K562 (cell line): Measurements from ENCODE around the gene BZW2. TPM values are rescaled to one million over a fixed set of nuclear protein-coding genes. Genes with fewer than 3 reads are reported as not detected.

Source experiments
- ATAC-seq: fragments of 200-7000 bp; cut with Tn5 transposase; 3 replicates; pipeline ENCODE4 v1.9.1; 2020; ENCODE audit warnings: moderate library complexity
- BruUV-seq: library from RNA; stranded (reverse); fragments of 400-500 nt; replicated peaks from 2 replicates; lab custom pipeline; 2021; lab: Mats Ljungman, UMichigan
- CTCF ChIA-PET: fragments of 300-600 bp; formaldehyde crosslinking; extraction: SDS; loops from one replicate; lab custom pipeline; 2021; ENCODE audit warnings: low intra/inter-chr PET ratio; lab: Yijun Ruan, JAX
- POLR2A ChIA-PET: fragments of 300-600, 350-650 bp; sonication (Branson Sonifier 250); formaldehyde crosslinking; extraction: SDS; loops from one replicate; lab custom pipeline; 2021; ENCODE audit warnings: antibody characterized with exemption, inconsistent platforms; lab: Yijun Ruan, JAX
- DNase-seq, 4 experiments: peaks; one replicate each; pipeline versions ENCODE4 v3.0.0 to v3.0.0-alpha.2; 2011 to 2018; ENCODE audit warnings: low spot score in 3 of 4, mixed read lengths in 3 of 4; ENCODE audit errors: extremely low read depth in 1 of 4
- FAIRE-seq: peaks from 2 replicates; lab custom pipeline; 2011; peaks lifted over from hg19 to GRCh38; lab: Jason Lieb, UNC
- H2AFZ ChIP-seq: 2 replicates; pipeline ENCODE4 v1.6.0; 2011; ENCODE audit warnings: low read depth, low read length, control low read depth, inconsistent platforms
- H3K27ac ChIP-seq: fragments of 200-600 bp; 3 replicates; pipeline ENCODE4 v1.8.0; 2011; ENCODE audit warnings: low read depth, mild to moderate bottlenecking, control low read depth, inconsistent platforms, low read length, moderate library complexity, mixed read lengths; ENCODE audit errors: extremely low read depth
- H3K27me3 ChIP-seq, 2 experiments: fragments of 300-600 bp in 1 of 2; 2 replicates in 1 of 2; 3 replicates in 1 of 2; pipeline versions ENCODE4 v1.6.0 to v1.8.0; 2011; ENCODE audit warnings: inconsistent platforms in 2 of 2, low read length in 2 of 2, mild to moderate bottlenecking in 1 of 2, mixed read lengths in 1 of 2, moderate library complexity in 1 of 2; ENCODE audit not compliant: control insufficient read depth in 2 of 2, insufficient read depth in 2 of 2
- H3K36me3 ChIP-seq: fragments of 300-600 bp; 3 replicates; pipeline ENCODE4 v1.8.0; 2011; ENCODE audit warnings: mild to moderate bottlenecking, low read length, inconsistent platforms; ENCODE audit not compliant: control insufficient read depth, insufficient read depth
- H3K4me1 ChIP-seq, 2 experiments: fragments of 200-600 bp in 1 of 2; replicated peaks in 1 of 2; 2 replicates in 1 of 2; 3 replicates in 1 of 2; pipeline versions ENCODE4 v1.5.1 to v1.8.0; 2011; ENCODE audit warnings: inconsistent platforms in 2 of 2, low read length in 2 of 2, mild to moderate bottlenecking in 1 of 2, mixed read lengths in 1 of 2, moderate library complexity in 1 of 2; ENCODE audit not compliant: control insufficient read depth in 2 of 2, insufficient read depth in 2 of 2
- H3K4me2 ChIP-seq: 2 replicates; pipeline ENCODE4 v1.6.1; 2011; ENCODE audit warnings: low read length, control low read depth, inconsistent platforms, mixed read lengths; ENCODE audit not compliant: insufficient read depth
- H3K4me3 ChIP-seq: fragments of 200-600 bp; sonication (generic), shearing (Covaris generic); 2 replicates; pipeline ENCODE4 v1.5.1; 2016; ENCODE audit warnings: control low read depth, inconsistent platforms
- H3K79me2 ChIP-seq: fragments of 200-600 bp; 3 replicates; pipeline ENCODE4 v1.8.0; 2011; ENCODE audit warnings: low read length, inconsistent platforms; ENCODE audit not compliant: control insufficient read depth, insufficient read depth
- H3K9ac ChIP-seq, 2 experiments: 2 replicates each; pipeline versions ENCODE4 v1.6.0 to v1.6.1; 2011; ENCODE audit warnings: low read depth in 2 of 2, low read length in 2 of 2, control low read depth in 1 of 2, inconsistent platforms in 1 of 2, mild to moderate bottlenecking in 1 of 2, mixed read lengths in 1 of 2; ENCODE audit not compliant: insufficient read depth in 1 of 2
- H3K9me1 ChIP-seq: one replicate; pipeline ENCODE4 v1.6.0; 2011; ENCODE audit warnings: inconsistent platforms, mild to moderate bottlenecking, low read length, moderate library complexity; ENCODE audit not compliant: control insufficient read depth, insufficient read depth
- H3K9me3 ChIP-seq: replicated peaks from 2 replicates; pipeline ENCODE4 v1.5.1; 2011; ENCODE audit warnings: low read depth, low read length, inconsistent platforms; ENCODE audit not compliant: control insufficient read depth, insufficient read depth
- H4K20me1 ChIP-seq: replicated peaks from 2 replicates; pipeline ENCODE4 v1.6.1; 2011; ENCODE audit warnings: low read length, inconsistent platforms, mixed read lengths; ENCODE audit not compliant: control insufficient read depth, insufficient read depth
- CBFA2T3 ChIP-seq: fragments of 450-650 bp; IDR thresholded peaks from 2 replicates; pipeline ENCODE4 v1.6.1; 2017
- MAZ ChIP-seq, 2 experiments: fragments of 450-650 bp in 1 of 2; sonication (generic) in 1 of 2; formaldehyde crosslinking; IDR thresholded peaks in 1 of 2; conservative IDR thresholded peaks in 1 of 2; 2 replicates each; pipeline versions ENCODE4 v1.4.0 to v1.5.0; 2020; ENCODE audit warnings: mild to moderate bottlenecking in 1 of 2, missing genetic modification reagents in 1 of 2
- MEIS2 ChIP-seq: fragments of 450-650 bp; IDR thresholded peaks from 2 replicates; pipeline ENCODE4 v1.6.1; 2014; ENCODE audit warnings: mild to moderate bottlenecking; ENCODE audit not compliant: partially characterized antibody
- ZFP36 ChIP-seq: fragments of 150-350 bp; IDR thresholded peaks from 2 replicates; pipeline ENCODE4 v1.6.1; 2018; ENCODE audit warnings: low read length, low read depth; ENCODE audit not compliant: partially characterized antibody
- WGBS: fragments of 100-300 bp; shearing (Covaris generic); methylation state at CpG from one replicate; pipeline ENCODE4 v1.1.6; 2016; ENCODE audit warnings: low coverage, mixed read lengths; ENCODE audit not compliant: insufficient coverage; ENCODE audit errors: missing lambda C conversion rate; 5-methylcytosine and 5-hydroxymethylcytosine counted together
- in situ Hi-C: fragments of 300-500 bp; cut with MboI; formaldehyde crosslinking; loops from 4 replicates; pipeline ENCODE4 v1.15.0; 2018; ENCODE audit warnings: inconsistent platforms, mixed read lengths
- intact Hi-C: fragments of 100-400 bp; cut with micrococcal nuclease; formaldehyde crosslinking; loops from 2 replicates; pipeline ENCODE4 v1.14.2; 2022
- polyA plus RNA-seq, 8 experiments: library from polyadenylated mRNA; depleted of rRNA in 4 of 8; stranded (reverse) in 5 of 8; unstranded in 3 of 8; fragments of >200 nt; fragmentation: Nextera tagmentation in 2 of 8; fragmentation: Illumina TruSeq in 1 of 8; extraction: Ambion mirVana in 2 of 8; extraction: Trizol in 1 of 8; gene quantifications; 2 replicates each; pipeline versions ENCODE4 v1.2.1 to v1.2.3, GENCODE V29; 2011 to 2014; ENCODE audit warnings: inconsistent platforms in 1 of 8, missing spikeins in 1 of 8
- total RNA-seq, 7 experiments: library from RNA; depleted of rRNA in 6 of 7; stranded (reverse); fragments of >200 nt in 6 of 7; fragmentation: Illumina TruSeq in 2 of 7; extraction: Trizol in 2 of 7; gene quantifications; 2 replicates each; pipeline versions ENCODE4 v1.2.1 to v1.2.3, GENCODE V29; 2011 to 2021; ENCODE audit warnings: low replicate concordance in 1 of 7
- TF ChIP-seq, protein P1 (sequence below): sonication (generic); IDR thresholded peaks from 2 replicates; pipeline ENCODE4 v1.6.1; 2016
- TF ChIP-seq, protein P2 (sequence below): fragments of 200-600 bp; sonication (generic); IDR thresholded peaks from one replicate; pipeline ENCODE4 v1.6.1; 2012; ENCODE audit warnings: mild to moderate bottlenecking, low read depth, low read length, inconsistent platforms

Gene BZW2
- total and polyA plus RNA-seq, 9 of the 15 experiments (the other 6 are each of a cell fraction or from before 2014, with no cell fraction given): 140 to 316 (median 173) TPM

GRCh38 chr7:16754856-16755317 is 108.9 kb downstream of the BZW2 start:
- DNase-seq (peak in 2 of 4 experiments; percentile 53 to 64), FAIRE-seq (peak; percentile 76), ATAC-seq (peak; percentile 40)
- Histone ChIP-seq H4K20me1 (no peaks in the 10 kb centered on the region), H3K9me3 (no peaks in the 10 kb centered on the region; the same call in 1 of the 2 replicates), H3K79me2 (peaks cover 45% of the 10 kb centered on the region), H3K36me3 (no peaks in the 10 kb centered on the region; the same call in 2 of the 3 replicates), H3K27me3 (no peaks in the 10 kb centered on the region), H3K4me3 (peak overlapping the region; percentile 72), H3K4me1 (peaks cover 9 to 11% of the 10 kb centered on the region in 2 experiments; a peak in 4 of 5 replicates), H3K9me1 (no peaks in the 10 kb centered on the region), H3K27ac (peak overlapping the region; percentile 35; the same call in 2 of the 3 replicates), H3K4me2 (peak overlapping the region; percentile 92), H2AFZ (peak overlapping the region; percentile 87; the same call in 1 of the 2 replicates), H3K9ac (peak overlapping the region; percentile 54 to 64; a peak in 3 of 4 replicates)
- ChIA-PET POLR2A (interaction anchor here (0.6 to 2.2 kb wide), 5 partner anchors 11 to 140 kb away, joined by 3 to 8 read pairs (median 3); no protein-coding TSS in a partner anchor), CTCF (no interaction called here)
- TSS peak; percentile 52 for BruUV-seq
- WGBS: 5% methylated on average over 6 of the region's 6 CpGs
- in situ Hi-C loops (no loop called here), intact Hi-C loops (loop anchor here (5.0 to 10.0 kb wide), 4 partner anchors 50 to 490 kb away; partner anchors contain the start of genes ANKMY2, BZW2 and CRPPA)
- TF ChIP-seq, protein P1, sequence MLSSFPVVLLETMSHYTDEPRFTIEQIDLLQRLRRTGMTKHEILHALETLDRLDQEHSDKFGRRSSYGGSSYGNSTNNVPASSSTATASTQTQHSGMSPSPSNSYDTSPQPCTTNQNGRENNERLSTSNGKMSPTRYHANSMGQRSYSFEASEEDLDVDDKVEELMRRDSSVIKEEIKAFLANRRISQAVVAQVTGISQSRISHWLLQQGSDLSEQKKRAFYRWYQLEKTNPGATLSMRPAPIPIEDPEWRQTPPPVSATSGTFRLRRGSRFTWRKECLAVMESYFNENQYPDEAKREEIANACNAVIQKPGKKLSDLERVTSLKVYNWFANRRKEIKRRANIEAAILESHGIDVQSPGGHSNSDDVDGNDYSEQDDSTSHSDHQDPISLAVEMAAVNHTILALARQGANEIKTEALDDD: peak; percentile 78; the same call in 1 of the 2 replicates
- peak; percentile 78 for TF ChIP-seq MEIS2
- TF ChIP-seq ZFP36: no peak
- TF ChIP-seq CBFA2T3: peak; percentile 47; the same call in 1 of the 2 replicates
- TF ChIP-seq, protein P2, sequence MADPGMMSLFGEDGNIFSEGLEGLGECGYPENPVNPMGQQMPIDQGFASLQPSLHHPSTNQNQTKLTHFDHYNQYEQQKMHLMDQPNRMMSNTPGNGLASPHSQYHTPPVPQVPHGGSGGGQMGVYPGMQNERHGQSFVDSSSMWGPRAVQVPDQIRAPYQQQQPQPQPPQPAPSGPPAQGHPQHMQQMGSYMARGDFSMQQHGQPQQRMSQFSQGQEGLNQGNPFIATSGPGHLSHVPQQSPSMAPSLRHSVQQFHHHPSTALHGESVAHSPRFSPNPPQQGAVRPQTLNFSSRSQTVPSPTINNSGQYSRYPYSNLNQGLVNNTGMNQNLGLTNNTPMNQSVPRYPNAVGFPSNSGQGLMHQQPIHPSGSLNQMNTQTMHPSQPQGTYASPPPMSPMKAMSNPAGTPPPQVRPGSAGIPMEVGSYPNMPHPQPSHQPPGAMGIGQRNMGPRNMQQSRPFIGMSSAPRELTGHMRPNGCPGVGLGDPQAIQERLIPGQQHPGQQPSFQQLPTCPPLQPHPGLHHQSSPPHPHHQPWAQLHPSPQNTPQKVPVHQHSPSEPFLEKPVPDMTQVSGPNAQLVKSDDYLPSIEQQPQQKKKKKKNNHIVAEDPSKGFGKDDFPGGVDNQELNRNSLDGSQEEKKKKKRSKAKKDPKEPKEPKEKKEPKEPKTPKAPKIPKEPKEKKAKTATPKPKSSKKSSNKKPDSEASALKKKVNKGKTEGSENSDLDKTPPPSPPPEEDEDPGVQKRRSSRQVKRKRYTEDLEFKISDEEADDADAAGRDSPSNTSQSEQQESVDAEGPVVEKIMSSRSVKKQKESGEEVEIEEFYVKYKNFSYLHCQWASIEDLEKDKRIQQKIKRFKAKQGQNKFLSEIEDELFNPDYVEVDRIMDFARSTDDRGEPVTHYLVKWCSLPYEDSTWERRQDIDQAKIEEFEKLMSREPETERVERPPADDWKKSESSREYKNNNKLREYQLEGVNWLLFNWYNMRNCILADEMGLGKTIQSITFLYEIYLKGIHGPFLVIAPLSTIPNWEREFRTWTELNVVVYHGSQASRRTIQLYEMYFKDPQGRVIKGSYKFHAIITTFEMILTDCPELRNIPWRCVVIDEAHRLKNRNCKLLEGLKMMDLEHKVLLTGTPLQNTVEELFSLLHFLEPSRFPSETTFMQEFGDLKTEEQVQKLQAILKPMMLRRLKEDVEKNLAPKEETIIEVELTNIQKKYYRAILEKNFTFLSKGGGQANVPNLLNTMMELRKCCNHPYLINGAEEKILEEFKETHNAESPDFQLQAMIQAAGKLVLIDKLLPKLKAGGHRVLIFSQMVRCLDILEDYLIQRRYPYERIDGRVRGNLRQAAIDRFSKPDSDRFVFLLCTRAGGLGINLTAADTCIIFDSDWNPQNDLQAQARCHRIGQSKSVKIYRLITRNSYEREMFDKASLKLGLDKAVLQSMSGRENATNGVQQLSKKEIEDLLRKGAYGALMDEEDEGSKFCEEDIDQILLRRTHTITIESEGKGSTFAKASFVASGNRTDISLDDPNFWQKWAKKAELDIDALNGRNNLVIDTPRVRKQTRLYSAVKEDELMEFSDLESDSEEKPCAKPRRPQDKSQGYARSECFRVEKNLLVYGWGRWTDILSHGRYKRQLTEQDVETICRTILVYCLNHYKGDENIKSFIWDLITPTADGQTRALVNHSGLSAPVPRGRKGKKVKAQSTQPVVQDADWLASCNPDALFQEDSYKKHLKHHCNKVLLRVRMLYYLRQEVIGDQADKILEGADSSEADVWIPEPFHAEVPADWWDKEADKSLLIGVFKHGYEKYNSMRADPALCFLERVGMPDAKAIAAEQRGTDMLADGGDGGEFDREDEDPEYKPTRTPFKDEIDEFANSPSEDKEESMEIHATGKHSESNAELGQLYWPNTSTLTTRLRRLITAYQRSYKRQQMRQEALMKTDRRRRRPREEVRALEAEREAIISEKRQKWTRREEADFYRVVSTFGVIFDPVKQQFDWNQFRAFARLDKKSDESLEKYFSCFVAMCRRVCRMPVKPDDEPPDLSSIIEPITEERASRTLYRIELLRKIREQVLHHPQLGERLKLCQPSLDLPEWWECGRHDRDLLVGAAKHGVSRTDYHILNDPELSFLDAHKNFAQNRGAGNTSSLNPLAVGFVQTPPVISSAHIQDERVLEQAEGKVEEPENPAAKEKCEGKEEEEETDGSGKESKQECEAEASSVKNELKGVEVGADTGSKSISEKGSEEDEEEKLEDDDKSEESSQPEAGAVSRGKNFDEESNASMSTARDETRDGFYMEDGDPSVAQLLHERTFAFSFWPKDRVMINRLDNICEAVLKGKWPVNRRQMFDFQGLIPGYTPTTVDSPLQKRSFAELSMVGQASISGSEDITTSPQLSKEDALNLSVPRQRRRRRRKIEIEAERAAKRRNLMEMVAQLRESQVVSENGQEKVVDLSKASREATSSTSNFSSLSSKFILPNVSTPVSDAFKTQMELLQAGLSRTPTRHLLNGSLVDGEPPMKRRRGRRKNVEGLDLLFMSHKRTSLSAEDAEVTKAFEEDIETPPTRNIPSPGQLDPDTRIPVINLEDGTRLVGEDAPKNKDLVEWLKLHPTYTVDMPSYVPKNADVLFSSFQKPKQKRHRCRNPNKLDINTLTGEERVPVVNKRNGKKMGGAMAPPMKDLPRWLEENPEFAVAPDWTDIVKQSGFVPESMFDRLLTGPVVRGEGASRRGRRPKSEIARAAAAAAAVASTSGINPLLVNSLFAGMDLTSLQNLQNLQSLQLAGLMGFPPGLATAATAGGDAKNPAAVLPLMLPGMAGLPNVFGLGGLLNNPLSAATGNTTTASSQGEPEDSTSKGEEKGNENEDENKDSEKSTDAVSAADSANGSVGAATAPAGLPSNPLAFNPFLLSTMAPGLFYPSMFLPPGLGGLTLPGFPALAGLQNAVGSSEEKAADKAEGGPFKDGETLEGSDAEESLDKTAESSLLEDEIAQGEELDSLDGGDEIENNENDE: no peak
- 0 out of 4 replicates have a peak, but pooled peaks of 1 of the 2 experiments have one; percentile 16 for TF ChIP-seq MAZ (CRISPR knock-in tag; conservative IDR thresholded peaks at IDR 0.05 in 1 of 2, IDR thresholded peaks at IDR 0.05 in 1 of 2)
